Coronary artery (tissue), 2 donors: ENCODE data around the gene HNRNPU.

Experiments
- DNase-seq: peaks from one replicate; pipeline ENCODE4 v3.0.0-alpha.2; 2017; ENCODE audit warnings: low spot score
- H3K27ac ChIP-seq, 2 donors: fragments of 200-600 bp; sonication (generic); one replicate each; pipeline ENCODE4 v1.5.1; 2016 to 2019
- H3K4me3 ChIP-seq: fragments of 200-600 bp; sonication (generic); 2 replicates; pipeline ENCODE4 v1.5.1; 2016; ENCODE audit warnings: mild to moderate bottlenecking, moderate library complexity
- CTCF ChIP-seq: fragments of 200-600 bp; sonication (generic); IDR thresholded peaks from one replicate; pipeline ENCODE4 v1.5.1; 2019; ENCODE audit warnings: antibody characterized with exemption

The HNRNPU gene

GRCh38 chr1:244893836-244894235 lies 29.5 kb upstream of the HNRNPU start:
- no peak for TF ChIP-seq CTCF
- Histone ChIP-seq H3K4me3 (no peak overlapping the region), H3K27ac (no peak overlapping the region)
- DNase-seq: no peak

- no peak overlapping the region for H3K27ac ChIP-seq
- no peak for DNase-seq
- no peak for TF ChIP-seq CTCF
- H3K4me3 ChIP-seq: no peak overlapping the region
Observed at GRCh38 chr1:244887281-244887680, 22.9 kb upstream of the HNRNPU start.

- H3K4me3 ChIP-seq: no peak overlapping the region
- H3K27ac ChIP-seq: no peak overlapping the region
- DNase-seq: no peak
- no peak for TF ChIP-seq CTCF
Observed at GRCh38 chr1:244881552-244882280, 17.4 kb upstream of the HNRNPU start.

GRCh38 chr1:244878681-244879080 lies 14.3 kb upstream of the HNRNPU start:
- no peak for DNase-seq
- no peak for TF ChIP-seq CTCF
- Histone ChIP-seq H3K27ac (no peak overlapping the region), H3K4me3 (no peak overlapping the region)

GRCh38 chr1:244876228-244876910 lies 12.0 kb upstream of the HNRNPU start:
- Histone ChIP-seq H3K27ac (no peak overlapping the region), H3K4me3 (no peak overlapping the region)
- no peak for TF ChIP-seq CTCF
- no peak for DNase-seq

- no peak for DNase-seq
- TF ChIP-seq CTCF: no peak
Observed at GRCh38 chr1:244874974-244875579, 10.7 kb upstream of the HNRNPU start.

More at GRCh38 chr1:244874974-244875579, 10.7 kb upstream of the HNRNPU start:
- Histone ChIP-seq H3K4me3 (no peak overlapping the region), H3K27ac (no peak overlapping the region)
